BE2C (cell line): ENCODE results near the gene DIP2C.

Experiments
- DNase-seq: peaks from one replicate; pipeline ENCODE4 v3.0.0-alpha.2; 2020
- H3K27me3 ChIP-seq: fragments of 250-450 bp; sonication (Bioruptor Pico); 2 replicates; pipeline ENCODE4 v1.5.1; 2020; ENCODE audit warnings: mild to moderate bottlenecking
- H3K36me3 ChIP-seq: fragments of 250-450 bp; sonication (Bioruptor Pico); 2 replicates; pipeline ENCODE4 v1.5.1; 2020; ENCODE audit warnings: mild to moderate bottlenecking
- H3K4me1 ChIP-seq: fragments of 250-450 bp; sonication (Bioruptor Pico); 2 replicates; pipeline ENCODE4 v1.5.1; 2020
- H3K4me3 ChIP-seq: 2 replicates; pipeline ENCODE4 v1.5.1; 2011; ENCODE audit warnings: low read depth, low read length
- H3K9me3 ChIP-seq: fragments of 250-450 bp; sonication (Bioruptor Pico); 2 replicates; pipeline ENCODE4 v1.5.1; 2020
- CTCF ChIP-seq: IDR thresholded peaks from 2 replicates; pipeline ENCODE4 v1.5.1; 2012; ENCODE audit warnings: mild to moderate bottlenecking, low read depth, low read length

DIP2C gene

GRCh38 chr10:359762-360161, 329.7 kb downstream of the DIP2C start:
- DNase-seq = no peak
- Histone ChIP-seq H3K27me3 (no peaks in the 10 kb centered on the region), H3K4me3 (no peak overlapping the region), H3K4me1 (0 out of 2 replicates have a peak, but pooled peaks cover 3% of the 10 kb centered on the region), H3K36me3 (no peaks in the 10 kb centered on the region), H3K9me3 (no peaks in the 10 kb centered on the region)
- no peak for TF ChIP-seq CTCF

- Histone ChIP-seq H3K4me3 (no peak overlapping the region; the same call in 1 of the 2 replicates), H3K27me3 (no peaks in the 10 kb centered on the region), H3K36me3 (no peaks in the 10 kb centered on the region), H3K9me3 (no peaks in the 10 kb centered on the region), H3K4me1 (0 out of 2 replicates have a peak, but pooled peaks cover 3% of the 10 kb centered on the region)
- TF ChIP-seq CTCF = no peak
- DNase-seq = peak; percentile 72
These were observed 330.4 kb downstream of the DIP2C start for GRCh38 chr10:359093-359492.

GRCh38 chr10:357201-357950, 332.1 kb downstream of the DIP2C start:
- Histone ChIP-seq H3K36me3 (no peaks in the 10 kb centered on the region), H3K27me3 (no peaks in the 10 kb centered on the region), H3K4me3 (no peak overlapping the region), H3K4me1 (0 out of 2 replicates have a peak, but pooled peaks cover 3% of the 10 kb centered on the region), H3K9me3 (no peaks in the 10 kb centered on the region)
- TF ChIP-seq CTCF = no peak
- DNase-seq = no peak

- TF ChIP-seq CTCF = no peak
- no peaks in the 10 kb centered on the region for H3K9me3 ChIP-seq
- H3K4me3 ChIP-seq = no peak overlapping the region
- H3K4me1 ChIP-seq = 0 out of 2 replicates have a peak, but pooled peaks cover 3% of the 10 kb centered on the region
- H3K27me3 ChIP-seq = no peaks in the 10 kb centered on the region
- DNase-seq = no peak
- no peaks in the 10 kb centered on the region for H3K36me3 ChIP-seq
These were observed 333.0 kb downstream of the DIP2C start for GRCh38 chr10:356452-356851.

- Histone ChIP-seq H3K4me1 (0 out of 2 replicates have a peak, but pooled peaks cover 3% of the 10 kb centered on the region), H3K9me3 (no peaks in the 10 kb centered on the region), H3K36me3 (no peaks in the 10 kb centered on the region), H3K27me3 (no peaks in the 10 kb centered on the region), H3K4me3 (no peak overlapping the region)
- no peak for DNase-seq
- TF ChIP-seq CTCF = no peak
These were observed 334.4 kb downstream of the DIP2C start for GRCh38 chr10:354901-355617.
